Cardiac fibroblast (primary cell): ENCODE measurements around the gene RAC3.

Experiments used
- DNase-seq, 2 donors: peaks; one replicate each; pipeline versions ENCODE4 v3.0.0 to v3.0.0-alpha.2; 2010; ENCODE audit warnings: low read depth in 2 of 2
- H3K4me3 ChIP-seq, 2 donors: replicated peaks in 1 of 2; 1 replicate in 1 of 2; 2 replicates in 1 of 2; pipeline ENCODE4 v1.5.1; 2011; ENCODE audit warnings: low read depth in 2 of 2, low read length in 2 of 2, mild to moderate bottlenecking in 2 of 2, moderate library complexity in 1 of 2
- TF ChIP-seq, protein P1 (sequence below): IDR thresholded peaks from one replicate; pipeline ENCODE4 v1.5.1; 2011; ENCODE audit warnings: low read depth, mild to moderate bottlenecking, low read length, inconsistent platforms

Gene RAC3

DNA sequence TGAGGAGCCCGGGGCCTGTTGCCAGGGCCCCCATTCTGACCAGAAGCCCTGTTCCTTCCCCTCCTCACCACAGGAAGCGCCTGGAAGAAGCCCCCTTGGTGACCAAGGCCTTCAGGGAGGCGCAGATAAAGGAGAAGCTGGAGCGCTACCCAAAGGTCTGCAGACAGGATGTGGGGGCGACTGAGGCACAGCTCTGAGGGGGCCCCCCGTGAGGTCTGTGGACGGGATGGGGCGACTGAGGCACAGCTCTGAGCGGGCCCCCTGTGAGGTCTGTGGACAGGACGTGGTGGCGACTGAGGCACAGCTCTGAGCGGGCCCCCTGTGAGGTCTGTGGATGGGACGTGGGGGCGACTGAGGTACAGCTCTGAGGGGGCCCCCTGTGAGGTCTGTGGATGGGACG lies 22.1 kb upstream of the RAC3 start:
- DNase-seq = no peak
- TF ChIP-seq, protein P1, sequence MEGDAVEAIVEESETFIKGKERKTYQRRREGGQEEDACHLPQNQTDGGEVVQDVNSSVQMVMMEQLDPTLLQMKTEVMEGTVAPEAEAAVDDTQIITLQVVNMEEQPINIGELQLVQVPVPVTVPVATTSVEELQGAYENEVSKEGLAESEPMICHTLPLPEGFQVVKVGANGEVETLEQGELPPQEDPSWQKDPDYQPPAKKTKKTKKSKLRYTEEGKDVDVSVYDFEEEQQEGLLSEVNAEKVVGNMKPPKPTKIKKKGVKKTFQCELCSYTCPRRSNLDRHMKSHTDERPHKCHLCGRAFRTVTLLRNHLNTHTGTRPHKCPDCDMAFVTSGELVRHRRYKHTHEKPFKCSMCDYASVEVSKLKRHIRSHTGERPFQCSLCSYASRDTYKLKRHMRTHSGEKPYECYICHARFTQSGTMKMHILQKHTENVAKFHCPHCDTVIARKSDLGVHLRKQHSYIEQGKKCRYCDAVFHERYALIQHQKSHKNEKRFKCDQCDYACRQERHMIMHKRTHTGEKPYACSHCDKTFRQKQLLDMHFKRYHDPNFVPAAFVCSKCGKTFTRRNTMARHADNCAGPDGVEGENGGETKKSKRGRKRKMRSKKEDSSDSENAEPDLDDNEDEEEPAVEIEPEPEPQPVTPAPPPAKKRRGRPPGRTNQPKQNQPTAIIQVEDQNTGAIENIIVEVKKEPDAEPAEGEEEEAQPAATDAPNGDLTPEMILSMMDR = no peak
- no peak overlapping the region for H3K4me3 ChIP-seq

- no peak for DNase-seq
- TF ChIP-seq, protein P1 = no peak
- no peak overlapping the region for H3K4me3 ChIP-seq
Measured at GRCh38 chr17:82010575-82011525, 20.6 kb upstream of the RAC3 start.

GRCh38 chr17:82011617-82012187 lies 19.8 kb upstream of the RAC3 start:
- TF ChIP-seq, protein P1 = no peak
- DNase-seq = no peak
- no peak overlapping the region for H3K4me3 ChIP-seq

DNA sequence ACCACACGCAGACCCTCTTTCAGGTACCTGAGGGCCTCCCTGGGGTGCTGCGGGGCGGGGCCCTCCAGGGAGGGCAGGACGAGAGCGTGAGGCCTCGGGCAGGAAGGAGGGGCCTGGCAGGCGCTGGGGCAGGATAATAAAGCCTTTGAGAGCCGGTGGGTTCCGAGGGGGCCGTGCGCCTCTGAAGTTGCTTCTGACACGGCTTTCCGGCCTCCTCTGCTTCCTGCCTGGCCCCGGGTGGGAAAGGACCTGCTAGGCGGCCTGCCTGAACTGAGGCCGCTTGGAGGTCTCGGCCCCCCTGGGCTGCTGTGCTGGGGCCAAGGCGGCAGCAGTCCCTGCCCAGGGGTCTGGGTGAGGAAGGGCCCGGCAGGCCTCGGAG lies 19.2 kb upstream of the RAC3 start:
- H3K4me3 ChIP-seq = no peak overlapping the region
- no peak for DNase-seq
- TF ChIP-seq, protein P1 = no peak

DNA sequence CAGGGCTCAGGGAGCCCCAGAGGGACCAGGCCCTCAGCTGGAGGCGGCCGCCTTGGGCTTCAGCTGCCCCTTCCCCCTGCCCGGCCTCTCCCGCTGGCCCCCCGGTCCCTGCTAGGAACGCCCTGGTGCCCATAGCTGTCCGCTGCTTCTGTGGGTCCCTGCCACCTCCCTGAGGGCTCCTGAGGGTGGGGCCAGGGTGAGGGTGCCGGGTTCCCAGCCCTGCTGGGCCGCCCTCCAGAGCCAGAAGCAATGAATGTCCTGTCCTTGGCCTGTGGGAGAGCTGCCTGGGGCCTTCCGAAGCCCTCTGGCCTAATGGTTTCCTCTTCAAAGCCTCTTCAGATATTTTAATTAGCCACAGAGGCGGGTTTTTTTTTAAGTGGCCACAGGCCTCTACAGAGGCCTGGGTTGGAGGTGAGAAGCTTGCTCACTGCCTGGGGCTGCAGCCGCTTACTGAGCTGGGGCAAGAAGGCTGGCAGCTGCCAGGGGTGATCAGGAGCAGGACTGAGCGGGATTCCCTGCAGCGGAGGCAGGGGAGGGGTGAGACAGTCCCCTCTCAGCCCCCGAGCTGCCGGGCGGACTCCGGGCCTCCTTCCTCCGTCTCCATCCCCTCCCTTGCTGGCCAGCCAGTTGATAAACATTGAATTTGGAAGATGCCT lies 18.7 kb upstream of the RAC3 start:
- TF ChIP-seq, protein P1 = no peak
- no peak for DNase-seq
- no peak overlapping the region for H3K4me3 ChIP-seq

GRCh38 chr17:82013341-82013740 lies 18.1 kb upstream of the RAC3 start:
- H3K4me3 ChIP-seq = no peak overlapping the region
- TF ChIP-seq, protein P1 = no peak
- DNase-seq = no peak
